HL-60 (cell line): Measurements from ENCODE around the gene CXCL14.

Experiments used
- GABPA ChIP-seq: IDR thresholded peaks from 2 replicates; pipeline ENCODE4 v1.6.1; 2012; ENCODE audit warnings: low read depth
- POLR2AphosphoS5 ChIP-seq: IDR thresholded peaks from 2 replicates; pipeline ENCODE4 v1.6.1; 2012; ENCODE audit warnings: low read depth
- SPI1 ChIP-seq: IDR thresholded peaks from 2 replicates; pipeline ENCODE4 v1.6.1; 2012; ENCODE audit warnings: low read depth, mild to moderate bottlenecking, borderline replicate concordance
- TF ChIP-seq, protein P1 (sequence below): IDR thresholded peaks from one replicate; pipeline ENCODE4 v1.5.1; 2011; ENCODE audit warnings: low read length, control low read depth, inconsistent platforms; ENCODE audit not compliant: insufficient read depth

DNA sequence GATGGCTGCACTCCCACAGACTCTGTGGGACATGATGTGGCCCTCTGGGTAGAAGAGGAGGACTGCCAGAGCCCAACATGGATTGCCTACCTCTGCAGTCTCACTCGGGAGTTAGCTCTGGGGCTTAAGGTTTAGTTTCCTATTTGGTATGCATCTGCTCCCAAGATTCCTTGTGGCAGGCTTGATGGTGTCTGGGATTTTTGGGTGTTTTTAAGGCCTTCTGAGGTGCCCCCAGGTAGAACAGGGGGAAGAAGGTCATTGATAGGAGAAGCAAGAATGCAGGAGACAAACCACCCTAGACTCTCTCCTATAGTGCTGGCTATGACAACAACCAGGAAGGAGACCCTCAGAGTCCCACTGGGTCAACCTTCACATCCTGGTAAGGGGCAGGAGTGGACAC, 46.7 kb upstream of the CXCL14 start:
- TF ChIP-seq, protein P1, sequence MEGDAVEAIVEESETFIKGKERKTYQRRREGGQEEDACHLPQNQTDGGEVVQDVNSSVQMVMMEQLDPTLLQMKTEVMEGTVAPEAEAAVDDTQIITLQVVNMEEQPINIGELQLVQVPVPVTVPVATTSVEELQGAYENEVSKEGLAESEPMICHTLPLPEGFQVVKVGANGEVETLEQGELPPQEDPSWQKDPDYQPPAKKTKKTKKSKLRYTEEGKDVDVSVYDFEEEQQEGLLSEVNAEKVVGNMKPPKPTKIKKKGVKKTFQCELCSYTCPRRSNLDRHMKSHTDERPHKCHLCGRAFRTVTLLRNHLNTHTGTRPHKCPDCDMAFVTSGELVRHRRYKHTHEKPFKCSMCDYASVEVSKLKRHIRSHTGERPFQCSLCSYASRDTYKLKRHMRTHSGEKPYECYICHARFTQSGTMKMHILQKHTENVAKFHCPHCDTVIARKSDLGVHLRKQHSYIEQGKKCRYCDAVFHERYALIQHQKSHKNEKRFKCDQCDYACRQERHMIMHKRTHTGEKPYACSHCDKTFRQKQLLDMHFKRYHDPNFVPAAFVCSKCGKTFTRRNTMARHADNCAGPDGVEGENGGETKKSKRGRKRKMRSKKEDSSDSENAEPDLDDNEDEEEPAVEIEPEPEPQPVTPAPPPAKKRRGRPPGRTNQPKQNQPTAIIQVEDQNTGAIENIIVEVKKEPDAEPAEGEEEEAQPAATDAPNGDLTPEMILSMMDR = no peak
- TF ChIP-seq GABPA = no peak
- TF ChIP-seq POLR2AphosphoS5 = no peak
- TF ChIP-seq SPI1 = no peak
